B cell (primary cell): Measurements from ENCODE around the gene MST1R. TPM values are rescaled to one million over a fixed set of nuclear protein-coding genes. Genes with fewer than 3 reads are reported as not detected.

Source experiments
- ATAC-seq: fragments of 200-7000 bp; cut with Tn5 transposase; one replicate; pipeline ENCODE4 v1.10.0; 2021; ENCODE audit warnings: low read depth, mild to moderate bottlenecking, moderate number of reproducible peaks, moderate library complexity
- CTCF ChIA-PET: fragments of 350-600 bp; sonication (Branson Sonifier 250); formaldehyde crosslinking; loops from one replicate; lab custom pipeline; 2021; ENCODE audit warnings: antibody characterized with exemption, inconsistent platforms; lab: Charles Lee
- POLR2A ChIA-PET: fragments of 350-600 bp; sonication (Branson Sonifier 250); formaldehyde crosslinking; loops from one replicate; lab custom pipeline; 2021; ENCODE audit warnings: antibody characterized with exemption; lab: Charles Lee
- DNase-seq: peaks from one replicate; pipeline ENCODE4 v3.0.0; 2013
- H2AFZ ChIP-seq: 2 replicates; pipeline ENCODE4 v1.6.1; 2012; ENCODE audit warnings: mild to moderate bottlenecking, low read depth, low read length; ENCODE audit not compliant: insufficient read depth, poor library complexity, severe bottlenecking
- H3K27ac ChIP-seq, 2 donors: 1 replicate in 1 of 2; 2 replicates in 1 of 2; pipeline ENCODE4 v1.5.1; 2012 to 2013; ENCODE audit warnings: low read length in 2 of 2, mild to moderate bottlenecking in 2 of 2, moderate library complexity in 1 of 2
- H3K27me3 ChIP-seq, 4 experiments: fragments of 200-600 bp in 1 of 4; sonication (generic) in 1 of 4; replicated peaks in 1 of 4; 1 replicate in 2 of 4; 2 replicates in 2 of 4; pipeline versions ENCODE4 v1.6.1 to v1.7.0; 2013 to 2016; ENCODE audit warnings: low read length in 3 of 4, mild to moderate bottlenecking in 2 of 4, mixed read lengths in 1 of 4, moderate library complexity in 1 of 4; ENCODE audit not compliant: insufficient read depth in 4 of 4, control insufficient read depth in 3 of 4; ENCODE audit errors: control extremely low read depth in 1 of 4
- H3K36me3 ChIP-seq, 2 experiments: replicated peaks in 1 of 2; 1 replicate in 1 of 2; 2 replicates in 1 of 2; pipeline versions ENCODE4 v1.6.1 to v1.7.1; 2013; ENCODE audit warnings: low read length in 1 of 2; ENCODE audit not compliant: insufficient read depth in 2 of 2, control insufficient read depth in 1 of 2; ENCODE audit errors: control extremely low read depth in 1 of 2, extremely low read depth in 1 of 2
- H3K4me1 ChIP-seq, 2 donors: fragments of 200-600 bp in 1 of 2; sonication (generic) in 1 of 2; 1 replicate in 1 of 2; 2 replicates in 1 of 2; pipeline versions ENCODE4 v1.5.1 to v1.6.1; 2013 to 2017; ENCODE audit warnings: low read length in 2 of 2; ENCODE audit not compliant: control insufficient read depth in 2 of 2, insufficient read depth in 2 of 2
- H3K4me2 ChIP-seq: replicated peaks from 2 replicates; pipeline ENCODE3; 2012; ENCODE audit warnings: mild to moderate bottlenecking, low read depth, low read length; ENCODE audit not compliant: poor library complexity, severe bottlenecking
- H3K4me3 ChIP-seq, 5 experiments: fragments of 200-600 bp in 1 of 5; sonication (generic) in 1 of 5; 1 replicate in 3 of 5; 2 replicates in 2 of 5; pipeline versions ENCODE4 v1.5.1 to v1.7.0; 2011 to 2016; ENCODE audit warnings: low read length in 4 of 5, mild to moderate bottlenecking in 4 of 5, low read depth in 2 of 5, control low read depth in 1 of 5, moderate library complexity in 1 of 5; ENCODE audit not compliant: insufficient read depth in 1 of 5; ENCODE audit errors: control extremely low read depth in 1 of 5, extremely low read depth in 1 of 5
- H3K79me2 ChIP-seq: fragments of 200-600 bp; sonication (generic); one replicate; pipeline ENCODE4 v1.6.0; 2016; ENCODE audit warnings: low read length; ENCODE audit not compliant: control insufficient read depth, insufficient read depth
- H3K9ac ChIP-seq: fragments of 200-600 bp; sonication (generic); 2 replicates; pipeline ENCODE4 v1.6.1; 2017; ENCODE audit warnings: mild to moderate bottlenecking, low read length, moderate library complexity
- H3K9me3 ChIP-seq, 3 donors: one replicate each; pipeline versions ENCODE4 v1.6.1 to v1.7.1; 2013; ENCODE audit warnings: low read length in 2 of 3; ENCODE audit not compliant: control insufficient read depth in 2 of 3, insufficient read depth in 1 of 3; ENCODE audit errors: control extremely low read depth in 1 of 3
- H4K20me1 ChIP-seq: 2 replicates; pipeline ENCODE4 v1.6.0; 2012; ENCODE audit warnings: mild to moderate bottlenecking, low read length; ENCODE audit not compliant: insufficient read depth, control insufficient read depth, poor library complexity, severe bottlenecking
- H3K27ac Mint-ChIP-seq: one replicate; pipeline ENCODE4 v1.8.0; 2021; ENCODE audit warnings: mixed read lengths
- H3K27me3 Mint-ChIP-seq: one replicate; pipeline ENCODE4 v1.8.0; 2021; ENCODE audit warnings: mixed read lengths
- H3K4me1 Mint-ChIP-seq: one replicate; pipeline ENCODE4 v1.8.0; 2021; ENCODE audit warnings: mixed read lengths
- H3K4me3 Mint-ChIP-seq: one replicate; pipeline ENCODE4 v1.8.0; 2021; ENCODE audit warnings: mixed read lengths
- H3K9me3 Mint-ChIP-seq: one replicate; pipeline ENCODE4 v1.8.0; 2022; ENCODE audit warnings: mixed read lengths; ENCODE audit not compliant: insufficient read depth
- EZH2 ChIP-seq: IDR thresholded peaks from 2 replicates; pipeline ENCODE4 v1.6.1; 2012; ENCODE audit warnings: borderline replicate concordance, low read depth, mild to moderate bottlenecking, moderate library complexity, low read length; ENCODE audit not compliant: insufficient read depth, poor library complexity, severe bottlenecking
- WGBS: methylation state at CpG from one replicate; pipeline ENCODE4 v1.1.5; 2013; ENCODE audit warnings: missing lambda C conversion rate; ENCODE audit not compliant: insufficient coverage; 5-methylcytosine and 5-hydroxymethylcytosine counted together
- intact Hi-C: fragments of 100-400 bp; cut with micrococcal nuclease; formaldehyde crosslinking; loops from one replicate; pipeline ENCODE4 v1.10.0; 2022
- polyA plus RNA-seq: library from polyadenylated mRNA; depleted of rRNA; stranded (reverse); fragments of >200 nt; gene quantifications from 2 replicates; pipeline ENCODE4 v1.2.3, GENCODE V29; 2012
- total RNA-seq, 2 donors: library from RNA; stranded (reverse); fragments of 120-200 nt in 1 of 2; gene quantifications; 1 replicate in 1 of 2; 2 replicates in 1 of 2; pipeline versions ENCODE4 v1.2.3 to v1.2.4, GENCODE V29; 2013 to 2022
- TF ChIP-seq, protein P1 (sequence below): fragments of 200-600 bp; IDR thresholded peaks from one replicate; pipeline ENCODE4 v1.8.0; 2022; ENCODE audit warnings: antibody characterized with exemption, mild to moderate bottlenecking

MST1R gene
- total and polyA plus RNA-seq, 2 donors (not counting 1 experiment from before 2014, with no cell fraction given), result 1.7 to 2.4 TPM

DNA sequence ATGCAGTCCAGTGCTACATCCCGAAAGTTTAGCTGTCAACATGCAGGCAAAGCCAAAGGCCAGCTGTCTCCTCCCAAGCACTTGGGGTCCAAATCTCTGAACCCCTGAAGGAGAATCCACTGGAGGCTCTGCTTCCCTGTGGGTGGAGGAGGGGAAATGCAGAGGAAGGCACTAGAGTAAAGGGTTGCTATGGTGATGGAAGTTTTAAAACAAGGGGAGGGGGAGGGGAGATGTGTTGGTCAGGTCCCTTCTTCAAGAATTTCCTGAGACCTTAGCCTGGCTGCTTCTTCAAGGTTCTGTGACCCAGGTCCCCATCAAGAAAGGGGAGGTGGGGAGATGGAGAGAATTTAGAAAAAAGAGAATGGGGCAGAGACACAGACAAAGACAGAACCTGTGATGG lies 36.3 kb downstream of the MST1R start:
- Histone ChIP-seq H4K20me1 (no peaks in the 10 kb centered on the region), H3K4me2 (no peak overlapping the region), H3K9ac (no peak overlapping the region), H3K36me3 (no peaks in the 10 kb centered on the region), H3K4me3 (no peak overlapping the region), H3K79me2 (no peaks in the 10 kb centered on the region), H2AFZ (no peak overlapping the region), H3K27me3 (peaks cover 0 to 56% (median 20%) of the 10 kb centered on the region in 4 experiments), H3K27ac (no peak overlapping the region), H3K4me1 (peaks cover 12 to 14% of the 10 kb centered on the region in 2 donors), H3K9me3 (peaks cover 0 to 12% (median 0%) of the 10 kb centered on the region in 3 donors)
- no peak for DNase-seq
- WGBS, result no CpG with 5 or more reads among the region's 1 CpG
- ChIA-PET POLR2A (no interaction called here), CTCF (no interaction called here)
- TF ChIP-seq, protein P1, sequence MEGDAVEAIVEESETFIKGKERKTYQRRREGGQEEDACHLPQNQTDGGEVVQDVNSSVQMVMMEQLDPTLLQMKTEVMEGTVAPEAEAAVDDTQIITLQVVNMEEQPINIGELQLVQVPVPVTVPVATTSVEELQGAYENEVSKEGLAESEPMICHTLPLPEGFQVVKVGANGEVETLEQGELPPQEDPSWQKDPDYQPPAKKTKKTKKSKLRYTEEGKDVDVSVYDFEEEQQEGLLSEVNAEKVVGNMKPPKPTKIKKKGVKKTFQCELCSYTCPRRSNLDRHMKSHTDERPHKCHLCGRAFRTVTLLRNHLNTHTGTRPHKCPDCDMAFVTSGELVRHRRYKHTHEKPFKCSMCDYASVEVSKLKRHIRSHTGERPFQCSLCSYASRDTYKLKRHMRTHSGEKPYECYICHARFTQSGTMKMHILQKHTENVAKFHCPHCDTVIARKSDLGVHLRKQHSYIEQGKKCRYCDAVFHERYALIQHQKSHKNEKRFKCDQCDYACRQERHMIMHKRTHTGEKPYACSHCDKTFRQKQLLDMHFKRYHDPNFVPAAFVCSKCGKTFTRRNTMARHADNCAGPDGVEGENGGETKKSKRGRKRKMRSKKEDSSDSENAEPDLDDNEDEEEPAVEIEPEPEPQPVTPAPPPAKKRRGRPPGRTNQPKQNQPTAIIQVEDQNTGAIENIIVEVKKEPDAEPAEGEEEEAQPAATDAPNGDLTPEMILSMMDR, result no peak
- TF ChIP-seq EZH2, result no peak
- Mint-ChIP-seq H3K27me3 (peaks cover 42% of the 10 kb centered on the region), H3K27ac (no peak overlapping the region), H3K9me3 (no peaks in the 10 kb centered on the region), H3K4me3 (no peak overlapping the region), H3K4me1 (no peaks in the 10 kb centered on the region)
- ATAC-seq, result no peak
- intact Hi-C loops, result no loop called here

DNA sequence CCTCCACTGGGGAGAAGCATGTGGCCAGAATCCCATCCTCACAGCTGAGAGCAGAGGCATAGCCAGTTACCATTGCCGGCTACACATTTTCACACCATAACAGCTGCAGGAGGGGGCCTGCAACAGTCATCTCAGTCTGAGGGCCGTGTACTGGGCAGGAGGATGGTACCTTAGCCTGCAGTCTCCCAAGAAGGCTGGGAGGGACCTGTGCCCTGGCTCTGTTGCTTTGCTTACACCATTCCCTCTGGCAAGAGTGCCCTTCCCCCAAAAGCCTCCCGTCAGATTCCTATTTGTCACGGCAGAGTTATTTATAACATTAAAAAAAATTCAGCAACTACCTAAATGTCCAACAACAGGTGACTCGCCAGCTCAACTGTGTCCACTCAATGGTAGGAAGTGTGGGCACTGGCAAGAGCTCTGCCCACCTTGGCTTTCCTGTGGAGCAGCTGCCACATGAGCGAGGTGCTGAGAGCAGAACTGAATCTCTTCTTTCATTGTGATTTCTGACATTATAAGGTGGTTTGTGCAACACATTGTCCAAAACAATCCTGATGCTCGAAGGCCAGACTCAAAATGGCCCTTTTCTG lies 38.4 kb downstream of the MST1R start:
- ChIA-PET CTCF (interaction anchor here (0.6 kb wide), 1 partner anchor 298 kb away, joined by 4 read pairs; no protein-coding TSS in a partner anchor), POLR2A (no interaction called here)
- Histone ChIP-seq H3K4me1 (peaks cover 12 to 14% of the 10 kb centered on the region in 2 donors), H3K27me3 (peaks cover 0 to 52% (median 16%) of the 10 kb centered on the region in 4 experiments), H3K79me2 (no peaks in the 10 kb centered on the region), H3K4me2 (no peak overlapping the region), H3K36me3 (no peaks in the 10 kb centered on the region), H4K20me1 (no peaks in the 10 kb centered on the region), H3K9me3 (peaks cover 0 to 12% (median 0%) of the 10 kb centered on the region in 3 donors), H3K27ac (no peak overlapping the region), H3K4me3 (no peak overlapping the region), H2AFZ (no peak overlapping the region), H3K9ac (no peak overlapping the region)
- Mint-ChIP-seq H3K9me3 (no peaks in the 10 kb centered on the region), H3K27ac (no peak overlapping the region), H3K4me3 (no peak overlapping the region), H3K4me1 (no peaks in the 10 kb centered on the region), H3K27me3 (peaks cover 36% of the 10 kb centered on the region)
- 46% methylated on average over 3 of the region's 7 CpGs for WGBS
- intact Hi-C loops, result no loop called here
- TF ChIP-seq EZH2, result no peak
- TF ChIP-seq, protein P1, result no peak
- DNase-seq, result no peak
- ATAC-seq, result no peak
